Adrenal gland (tissue), 12 donors: Measurements from ENCODE around the gene DOCK3. TPM values are rescaled to one million over a fixed set of nuclear protein-coding genes. Genes with fewer than 3 reads are reported as not detected.
A peak's percentile ranks its signal among the peaks of the same experiment; 100 is the strongest.

ENCODE experiments used
- DNase-seq, 7 donors: peaks; one replicate each; pipeline ENCODE4 v3.0.0-alpha.2; 2019 to 2020
- H3K27ac ChIP-seq, 5 donors: fragments of 200-600 bp; sonication (generic) in 4 of 5; 1 replicate in 3 of 5; 2 replicates in 2 of 5; pipeline versions ENCODE4 v1.5.1 to v1.8.0; 2016 to 2020; ENCODE audit warnings: mild to moderate bottlenecking in 1 of 5
- H3K27me3 ChIP-seq: fragments of 200-600 bp; 2 replicates; pipeline ENCODE4 v1.8.0; 2021
- H3K36me3 ChIP-seq, 2 donors: fragments of 200-600 bp; replicated peaks in 1 of 2; 1 replicate in 1 of 2; 2 replicates in 1 of 2; pipeline versions ENCODE4 v1.5.1 to v1.8.0; 2018 to 2022
- H3K4me1 ChIP-seq, 2 donors: fragments of 200-600 bp; replicated peaks in 1 of 2; 1 replicate in 1 of 2; 2 replicates in 1 of 2; pipeline versions ENCODE4 v1.5.1 to v1.8.0; 2018 to 2021
- H3K4me3 ChIP-seq, 4 donors: fragments of 200-600 bp; sonication (generic) in 3 of 4; one replicate each; pipeline ENCODE4 v1.5.1; 2016 to 2018
- H3K9me3 ChIP-seq, 3 donors: fragments of 200-600 bp; sonication (generic) in 1 of 3; replicated peaks in 1 of 3; 1 replicate in 2 of 3; 2 replicates in 1 of 3; pipeline versions ENCODE4 v1.5.1 to v1.8.0; 2016 to 2021
- CTCF ChIP-seq, 6 experiments: fragments of 450-650 bp in 4 of 6; fragments of 200-600 bp in 2 of 6; sonication (generic) in 1 of 6; IDR thresholded peaks; 1 replicate in 5 of 6; 2 replicates in 1 of 6; pipeline versions ENCODE4 v1.5.1 to v1.8.0; 2016 to 2021; ENCODE audit warnings: antibody characterized with exemption in 6 of 6, mild to moderate bottlenecking in 2 of 6, moderate library complexity in 1 of 6
- POLR2A ChIP-seq, 2 donors: fragments of 450-650 bp; IDR thresholded peaks; one replicate each; pipeline ENCODE4 v1.6.1; 2017; ENCODE audit warnings: antibody characterized with exemption in 2 of 2, mild to moderate bottlenecking in 2 of 2, moderate library complexity in 1 of 2
- WGBS, 4 donors: extraction: QIAGEN DNeasy Blood & Tissue Kit in 2 of 4; methylation state at CpG; one replicate each; pipeline versions ENCODE4 v1.1.5 to v1.1.7; 2013 to 2017; 5-methylcytosine and 5-hydroxymethylcytosine counted together
- intact Hi-C, 2 donors: fragments of 100-400 bp; cut with DNase I; formaldehyde crosslinking; loops; one replicate each; pipeline versions ENCODE4 v1.14.1 to v1.15.0; 2022 to 2023
- polyA plus RNA-seq, 3 donors: library from polyadenylated mRNA; stranded (reverse); fragments of 200-250 nt in 2 of 3; fragments of 350-450 nt in 1 of 3; fragmentation: Illumina TruSeq in 1 of 3; extraction: RNeasy Lipid Tissue Mini Kit (QIAGEN cat#74804) in 1 of 3; gene quantifications; one replicate each; pipeline ENCODE4 v1.2.3, GENCODE V29; 2013 to 2014
- total RNA-seq, 9 donors: library from RNA; depleted of rRNA in 4 of 9; stranded (reverse); fragments of >200 nt in 4 of 9; fragments of 120-200 nt in 1 of 9; fragmentation: NEBNext Ultra II Directional in 1 of 9; extraction: Animal tissue kit (Norgen Biotek cat#: 25700) in 1 of 9; gene quantifications; one replicate each; pipeline versions ENCODE4 v1.1.0 to v1.2.4, GENCODE V29; 2013 to 2023
- donor health status: healthy with polysubstance abuse.
- donor health status: Bipolar disorder and iron deficiency.
- donor health status: DM: yes; HTN: yes; CAD: no.
- donor health status: DM: no; HTN: no; CAD: no.
- donor health status: DM: no; HTN: no; CAD: no.
- donor health status: DM: yes; HTN: yes; CAD: no.

Gene DOCK3
- total and polyA plus RNA-seq, 12 donors, result 0.72 to 8.6 (median 2.9) TPM

- H3K9me3 ChIP-seq, result no peaks in the 10 kb centered on the region
- no peak for DNase-seq
- intact Hi-C loops, result no loop called here
Measured at GRCh38 chr3:50650018-50650417, 24.7 kb upstream of the DOCK3 start.

GRCh38 chr3:50651445-50651844 is 23.3 kb upstream of the DOCK3 start:
- peaks cover 12 to 23% of the 10 kb centered on the region in 2 donors for H3K4me1 ChIP-seq

More at GRCh38 chr3:50650018-50650417, 24.7 kb upstream of the DOCK3 start:
- no peak for TF ChIP-seq CTCF (IDR thresholded peaks at IDR 0.05)
- no peak for TF ChIP-seq POLR2A (IDR thresholded peaks at IDR 0.05)
- no peaks in the 10 kb centered on the region for H3K27me3 ChIP-seq
- no peak overlapping the region for H3K4me3 ChIP-seq
- H3K36me3 ChIP-seq, result peaks cover 0 to 27% of the 10 kb centered on the region in 2 donors
- WGBS, 4 donors, result 63 to 92% (median 89%) methylated on average over 1 of the region's 1 CpG
- H3K4me1 ChIP-seq, result peaks cover 12 to 23% of the 10 kb centered on the region in 2 donors
- peak overlapping the region in 1 of 5 donors; percentile 60 for H3K27ac ChIP-seq

GRCh38 chr3:50651920-50652529 is 22.7 kb upstream of the DOCK3 start:
- Histone ChIP-seq H3K4me1 (peaks cover 12 to 23% of the 10 kb centered on the region in 2 donors), H3K27ac (no peak overlapping the region), H3K27me3 (no peaks in the 10 kb centered on the region), H3K36me3 (peaks cover 0 to 11% of the 10 kb centered on the region in 2 donors), H3K4me3 (no peak overlapping the region), H3K9me3 (no peaks in the 10 kb centered on the region)
- WGBS, 4 donors, result 40 to 65% (median 61%) methylated on average over 4 to 7 of the region's 7 CpGs
- no peak for TF ChIP-seq POLR2A (IDR thresholded peaks at IDR 0.05)
- TF ChIP-seq CTCF (IDR thresholded peaks at IDR 0.05), result no peak
- intact Hi-C loops, result no loop called here
- DNase-seq, result peak in 5 of 7 donors; percentile 43 to 60 (median 48)

More at GRCh38 chr3:50651445-50651844, 23.3 kb upstream of the DOCK3 start:
- 75 to 90% (median 87%) methylated on average over 3 to 8 of the region's 8 CpGs for WGBS, 4 donors
- TF ChIP-seq POLR2A (IDR thresholded peaks at IDR 0.05) (no peak), CTCF (IDR thresholded peaks at IDR 0.05) (no peak)
- DNase-seq, result no peak
- no peaks in the 10 kb centered on the region for H3K9me3 ChIP-seq
- H3K36me3 ChIP-seq, result peaks cover 0 to 16% of the 10 kb centered on the region in 2 donors
- intact Hi-C loops, result no loop called here
- no peak overlapping the region for H3K4me3 ChIP-seq
- H3K27me3 ChIP-seq, result no peaks in the 10 kb centered on the region
- no peak overlapping the region for H3K27ac ChIP-seq

GRCh38 chr3:50652709-50653108 is 22.0 kb upstream of the DOCK3 start:
- Histone ChIP-seq H3K4me1 (peaks cover 12 to 23% of the 10 kb centered on the region in 2 donors), H3K36me3 (peaks cover 0 to 4% of the 10 kb centered on the region in 2 donors), H3K27me3 (no peaks in the 10 kb centered on the region), H3K27ac (no peak overlapping the region), H3K4me3 (no peak overlapping the region), H3K9me3 (no peaks in the 10 kb centered on the region)
- peak in 3 of 7 donors; percentile 30 to 67 (median 46) for DNase-seq
- TF ChIP-seq POLR2A (IDR thresholded peaks at IDR 0.05) (no peak), CTCF (IDR thresholded peaks at IDR 0.05) (peak in 5 of 6 experiments; percentile 21 to 45 (median 43))
- WGBS, 4 donors, result 44 to 73% (median 62%) methylated on average over 2 of the region's 2 CpGs; no CpG with 5 or more reads in 1 of the 4 donors
- intact Hi-C loops, result no loop called here
